Activated CD4-positive, alpha-beta T cell treated with anti-CD3 and anti-CD28 coated beads, Interleukin-2, Interleukin-4, amounts not matched to agents 100 ng/mL and 50 ng/mL, durations not matched to agents 16 hours and 8 hours (primary cell): ENCODE measurements around the gene VTI1B.
A peak's percentile ranks its signal among the peaks of the same experiment; 100 is the strongest.

Experiments used
- DNase-seq: peaks from one replicate; pipeline ENCODE4 v3.0.0-alpha.2; 2020; ENCODE audit warnings: low spot score

VTI1B gene

DNA sequence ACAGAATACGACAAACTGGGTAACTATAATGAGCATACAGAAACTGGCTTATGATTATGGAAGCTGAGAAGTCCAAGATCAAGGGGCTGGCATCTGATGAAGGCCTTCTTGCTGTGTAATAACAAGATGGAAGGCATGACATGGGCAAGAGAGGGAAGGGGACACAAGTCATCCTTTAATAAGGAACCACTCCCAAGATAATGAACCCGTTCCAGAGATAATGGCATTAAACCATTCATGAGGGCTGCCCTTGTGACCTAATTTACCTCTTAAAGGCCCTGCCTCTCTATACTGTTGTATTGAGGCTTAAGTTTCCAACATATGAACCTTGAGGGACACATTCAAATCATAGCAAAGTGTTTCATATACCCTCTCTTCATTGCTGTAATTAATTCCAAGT lies 4.6 kb upstream of the VTI1B start:
- no peak for DNase-seq

DNA sequence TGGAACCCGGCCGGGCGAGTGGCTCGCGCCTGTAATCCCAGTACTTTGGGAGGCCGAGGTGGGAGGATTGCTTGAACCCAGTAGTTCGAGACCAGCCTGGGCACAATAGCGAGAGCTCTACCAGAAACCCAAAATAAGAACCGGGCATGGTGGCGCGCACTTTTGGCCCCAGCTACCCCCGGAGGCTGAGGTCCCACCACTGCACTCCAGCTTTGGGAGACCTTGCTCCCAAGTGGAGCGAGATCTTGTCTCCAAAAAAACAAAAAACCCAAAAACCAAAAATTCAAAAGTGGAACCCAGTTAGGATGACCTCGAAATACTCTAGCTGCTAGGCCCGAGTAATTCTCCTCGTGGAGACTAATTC lies 769 bp upstream of the VTI1B start:
- no peak for DNase-seq

DNA sequence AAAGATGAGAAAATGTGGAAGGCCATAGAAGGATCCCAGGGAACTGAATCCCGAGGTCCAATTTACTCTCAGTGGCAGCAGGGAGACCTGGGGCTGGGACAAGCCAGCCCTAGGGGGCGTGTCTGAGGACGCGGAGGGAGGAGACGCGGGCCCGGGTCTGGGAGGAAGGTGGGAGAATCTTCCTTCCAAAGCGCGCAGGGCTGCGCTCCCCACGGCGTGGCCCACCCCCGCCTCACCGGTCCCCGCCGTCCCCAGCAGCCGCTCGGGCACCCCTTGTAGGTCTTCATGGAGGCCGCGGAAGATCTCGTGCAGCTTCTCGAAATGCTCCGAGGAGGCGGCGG lies 323 bp downstream of the VTI1B start:
- DNase-seq = peak; percentile 47

DNA sequence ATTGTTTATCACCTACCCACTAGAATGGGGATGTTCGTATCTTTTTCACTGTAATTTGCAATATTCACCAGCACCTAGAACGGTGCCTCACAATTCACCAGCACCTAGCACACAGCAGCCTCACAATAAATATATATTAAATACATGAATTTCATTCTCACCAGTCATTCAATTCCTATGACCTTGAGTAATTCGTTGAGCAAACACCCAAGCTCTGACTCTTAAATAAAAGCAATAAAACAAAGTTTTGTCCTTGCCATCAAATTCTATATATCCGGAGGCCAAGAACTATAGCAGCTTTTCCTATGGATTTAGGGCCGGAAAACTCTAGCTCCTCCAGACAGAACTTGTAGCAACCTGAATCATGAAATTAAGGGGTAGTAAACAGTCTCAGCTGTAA lies 981 bp downstream of the VTI1B start:
- no peak for DNase-seq

DNA sequence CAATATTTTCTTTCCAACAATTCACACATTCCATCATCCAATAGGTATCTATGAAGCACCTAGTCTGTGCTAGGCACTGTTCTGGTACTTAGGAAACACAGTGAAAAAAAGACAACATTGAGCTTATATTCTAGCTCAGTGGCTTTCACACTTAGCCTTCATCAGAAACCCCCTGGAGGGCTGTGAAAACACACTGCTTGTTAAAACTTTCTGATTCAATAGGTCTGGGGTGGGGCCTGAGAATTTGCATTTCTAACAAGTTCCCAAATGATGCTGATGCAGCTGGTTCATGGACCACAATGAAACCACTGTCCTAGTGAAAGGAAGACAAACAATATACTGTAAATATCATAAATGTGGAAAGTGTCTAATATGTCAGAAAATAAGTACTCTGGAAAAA lies 5.9 kb downstream of the VTI1B start:
- peak; percentile 48 for DNase-seq

DNA sequence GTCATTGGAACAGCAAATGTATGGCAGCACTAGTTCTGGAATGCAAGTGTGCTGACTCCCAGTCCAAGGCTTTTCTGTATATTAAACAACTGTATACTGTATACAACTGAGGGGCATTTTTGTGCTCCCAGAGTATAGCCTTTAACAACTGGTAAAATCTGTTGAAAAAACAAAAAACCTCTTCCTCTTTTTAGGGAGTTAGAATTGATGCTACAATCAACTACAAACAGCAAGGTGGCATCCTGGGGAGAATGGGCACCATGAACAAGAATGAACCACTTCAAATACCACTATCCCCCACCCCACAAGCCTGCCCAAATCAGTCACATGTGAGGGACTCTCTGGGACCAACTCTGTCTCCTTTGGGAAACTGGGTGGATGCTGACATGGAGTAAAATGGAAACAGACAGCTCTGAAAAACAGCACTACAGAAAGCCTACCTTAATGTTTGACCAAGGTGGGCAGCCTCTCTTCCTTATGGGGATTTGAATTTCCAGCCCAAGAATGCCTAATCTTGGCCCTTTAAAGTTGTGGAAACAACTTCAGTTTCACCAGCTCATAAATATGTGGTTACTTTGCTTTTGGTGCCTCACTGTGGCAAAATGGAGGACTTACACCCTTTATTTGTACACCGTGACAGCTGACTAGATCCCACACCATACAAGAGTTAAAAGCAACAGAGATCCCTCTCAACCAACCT lies 7.5 kb downstream of the VTI1B start:
- DNase-seq = peak; percentile 55

DNA sequence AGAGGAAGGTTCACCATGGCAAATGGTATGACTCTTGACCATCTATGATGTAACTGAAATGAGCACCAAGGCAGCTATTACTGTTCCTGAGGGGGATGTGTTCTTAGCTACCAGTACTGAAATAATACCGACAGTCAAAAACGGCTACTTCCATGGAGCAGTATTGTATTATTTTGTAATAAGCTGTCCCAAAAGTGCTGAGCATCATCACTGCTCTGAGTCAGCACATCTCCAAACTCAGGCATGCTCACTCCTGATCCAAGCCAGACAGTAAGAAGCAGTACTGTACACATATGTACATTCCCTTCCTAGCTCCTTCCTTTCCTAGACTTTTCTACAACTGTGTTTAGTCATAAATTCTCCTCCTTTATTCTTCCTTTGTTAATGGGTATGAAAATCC lies 8.6 kb downstream of the VTI1B start:
- DNase-seq = no peak

DNA sequence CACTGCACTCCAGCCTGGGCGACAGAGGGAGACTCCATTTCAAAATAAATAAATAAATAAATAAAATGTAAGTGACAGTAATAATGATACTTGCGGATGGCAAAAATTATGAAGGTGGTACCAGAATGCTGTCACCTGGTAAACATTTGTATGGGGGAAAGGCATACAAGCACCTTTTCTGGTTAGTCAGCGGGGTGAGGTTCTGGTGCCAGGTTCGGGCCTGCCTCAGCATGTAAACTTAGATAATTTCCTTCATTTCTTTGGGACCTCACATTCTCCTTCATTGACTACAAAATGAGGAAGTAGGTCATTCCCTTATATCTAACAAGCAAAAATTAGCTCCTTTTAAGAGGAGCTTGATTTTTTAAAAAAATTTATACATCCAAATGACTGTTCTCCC lies 10.8 kb downstream of the VTI1B start:
- no peak for DNase-seq

DNA sequence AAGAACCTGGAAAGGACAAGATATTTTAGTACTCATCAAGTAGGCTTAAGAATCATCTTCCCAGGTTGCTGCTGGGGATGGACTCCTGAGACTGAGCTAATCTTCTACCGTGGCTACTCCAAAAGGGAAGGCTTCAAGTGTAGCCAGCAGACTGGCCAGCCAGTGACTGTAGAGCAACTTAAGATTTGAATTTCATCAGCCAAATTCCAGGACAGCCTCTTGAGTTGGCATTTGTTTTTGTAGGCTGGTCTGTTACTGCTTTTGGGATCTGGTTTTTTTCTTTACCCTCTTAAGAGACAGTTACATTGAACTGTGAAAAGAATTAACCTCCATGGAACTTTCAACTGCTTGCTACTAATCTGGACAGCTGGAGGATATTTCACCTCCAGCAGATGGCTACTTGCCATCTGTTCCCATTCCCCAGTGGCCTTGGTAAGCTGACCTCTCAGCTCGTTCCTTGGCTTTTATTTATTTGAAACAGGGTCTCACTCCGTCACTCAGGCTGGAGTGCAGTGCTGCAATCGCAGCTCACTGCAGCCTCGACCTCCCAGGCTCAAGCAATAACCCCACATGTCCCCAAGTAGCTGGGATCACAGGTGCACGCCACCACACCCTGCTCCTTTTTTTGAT lies 20.7 kb downstream of the VTI1B start:
- DNase-seq = no peak

DNA sequence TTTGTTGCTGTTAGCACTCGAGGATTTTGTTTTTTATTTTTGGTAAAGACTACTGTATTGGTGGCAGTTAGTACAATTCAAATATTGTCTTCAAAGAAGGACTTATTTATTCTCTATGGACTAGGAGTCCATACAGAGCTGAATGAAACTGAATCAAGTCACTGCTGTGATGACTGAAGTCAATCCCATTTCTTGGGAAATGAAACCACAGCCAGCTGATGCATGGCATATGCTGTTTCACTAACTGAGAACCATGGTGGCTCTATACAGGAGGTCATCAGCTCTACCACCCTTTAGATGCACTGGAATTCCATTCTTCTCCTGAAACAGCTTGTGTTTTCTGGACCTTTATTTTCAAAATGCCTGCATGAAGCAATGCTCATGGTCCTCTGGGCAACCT lies 22.2 kb downstream of the VTI1B start:
- DNase-seq = no peak

DNA sequence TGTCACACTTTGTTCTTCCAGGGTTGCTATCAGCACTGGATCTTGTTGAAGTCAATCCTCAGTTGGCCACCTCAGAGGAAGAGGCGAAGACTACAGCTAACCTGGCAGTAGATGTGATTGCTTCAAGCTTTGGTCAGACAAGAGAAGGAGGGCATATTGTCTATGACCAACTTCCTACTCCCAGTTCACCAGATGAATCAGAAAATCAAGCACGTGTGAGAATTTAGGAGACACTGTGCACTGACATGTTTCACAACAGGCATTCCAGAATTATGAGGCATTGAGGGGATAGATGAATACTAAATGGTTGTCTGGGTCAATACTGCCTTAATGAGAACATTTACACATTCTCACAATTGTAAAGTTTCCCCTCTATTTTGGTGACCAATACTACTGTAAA lies 23.7 kb downstream of the VTI1B start:
- DNase-seq = no peak

DNA sequence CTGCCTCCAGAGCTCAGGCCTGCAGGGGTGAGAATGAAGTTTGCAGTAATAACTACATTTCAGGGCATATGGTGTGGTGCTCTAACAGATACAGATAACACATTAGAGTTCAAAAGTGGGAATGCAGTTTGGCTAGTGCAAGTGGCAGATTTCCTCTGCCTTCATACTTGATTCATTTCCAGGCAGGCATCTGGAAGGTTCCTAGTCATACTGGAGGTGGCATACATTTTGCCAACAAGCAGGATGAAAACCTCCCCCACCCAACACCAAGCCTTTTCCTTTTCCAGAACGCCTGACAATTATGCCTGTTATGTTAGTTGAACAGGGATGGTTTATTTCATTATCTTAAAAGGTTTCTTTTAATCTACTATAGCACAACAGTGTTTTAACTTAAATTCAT lies 24.3 kb downstream of the VTI1B start:
- DNase-seq = no peak

DNA sequence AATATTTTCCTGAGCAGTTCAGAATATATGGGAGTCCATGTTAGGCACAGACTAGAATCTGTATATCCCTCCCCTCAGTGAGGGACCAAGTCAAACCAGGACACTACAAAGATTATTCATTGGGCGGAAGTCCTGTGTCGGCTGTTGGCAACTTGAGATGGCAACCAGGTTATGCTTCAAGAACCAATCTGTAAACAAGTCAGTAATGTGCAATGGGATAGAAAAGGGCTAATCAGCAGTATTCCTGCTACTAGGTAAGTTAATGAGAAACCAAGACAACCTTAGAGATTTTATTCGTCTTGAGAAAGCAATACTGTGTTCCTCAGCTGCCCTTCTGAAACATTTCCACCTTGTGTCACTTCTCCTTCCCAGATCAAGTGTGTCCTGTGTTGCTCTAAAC lies 28.3 kb downstream of the VTI1B start:
- no peak for DNase-seq

DNA sequence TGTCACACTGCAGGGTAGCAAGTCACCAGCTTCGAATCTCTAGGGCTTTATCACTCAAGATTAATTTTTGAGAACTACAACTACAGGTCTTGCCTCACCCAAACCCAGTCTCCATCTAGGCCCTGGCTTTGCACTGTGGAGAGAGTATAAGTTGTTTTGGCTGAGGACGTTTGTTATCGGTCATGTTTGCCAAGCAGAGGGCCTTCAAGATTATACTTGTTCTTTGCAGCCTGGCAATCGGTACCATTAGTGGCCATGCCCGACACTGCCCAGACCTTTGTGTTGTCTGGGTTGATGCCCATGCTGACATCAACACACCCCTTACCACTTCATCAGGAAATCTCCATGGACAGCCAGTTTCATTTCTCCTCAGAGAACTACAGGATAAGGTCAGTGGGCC lies 29.0 kb downstream of the VTI1B start:
- no peak for DNase-seq

DNA sequence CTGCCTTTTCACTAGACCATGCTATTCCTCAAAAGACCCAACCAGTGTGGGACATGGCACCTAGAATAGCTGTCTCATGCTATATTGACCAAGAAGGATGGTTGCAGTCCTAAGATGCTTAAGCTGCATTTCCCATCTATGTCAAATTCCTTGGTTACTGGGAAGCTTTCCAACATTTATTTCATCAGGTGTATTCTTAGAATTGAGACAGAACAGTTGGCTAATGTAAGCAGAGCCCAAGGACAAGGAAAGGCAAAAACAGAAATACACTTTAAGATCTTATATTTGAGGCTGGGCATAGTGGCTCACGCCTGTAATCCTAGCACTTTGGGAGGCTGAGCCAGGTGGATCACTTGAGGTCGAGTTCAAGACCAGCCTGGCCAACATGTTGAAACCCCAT lies 30.0 kb downstream of the VTI1B start:
- DNase-seq = no peak

DNA sequence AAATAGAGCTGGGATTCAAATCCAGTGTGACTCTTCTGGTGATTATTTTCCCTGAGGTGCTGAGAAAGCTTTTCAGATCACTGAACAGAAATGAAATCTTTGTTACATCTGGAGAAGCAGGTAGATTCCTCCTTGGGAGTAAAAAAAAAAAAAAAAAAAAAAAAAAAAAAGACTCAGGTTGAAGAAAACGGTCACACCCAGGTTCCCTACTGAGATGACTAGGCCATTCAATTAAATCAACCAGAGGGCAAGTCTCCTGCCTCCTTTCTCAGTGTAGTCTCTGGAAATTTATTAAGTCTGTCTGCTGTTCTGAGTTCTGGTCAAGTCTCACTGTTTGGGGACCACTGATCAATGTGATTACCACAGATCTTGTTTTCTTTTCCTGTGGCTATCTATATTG lies 30.7 kb downstream of the VTI1B start:
- no peak for DNase-seq

DNA sequence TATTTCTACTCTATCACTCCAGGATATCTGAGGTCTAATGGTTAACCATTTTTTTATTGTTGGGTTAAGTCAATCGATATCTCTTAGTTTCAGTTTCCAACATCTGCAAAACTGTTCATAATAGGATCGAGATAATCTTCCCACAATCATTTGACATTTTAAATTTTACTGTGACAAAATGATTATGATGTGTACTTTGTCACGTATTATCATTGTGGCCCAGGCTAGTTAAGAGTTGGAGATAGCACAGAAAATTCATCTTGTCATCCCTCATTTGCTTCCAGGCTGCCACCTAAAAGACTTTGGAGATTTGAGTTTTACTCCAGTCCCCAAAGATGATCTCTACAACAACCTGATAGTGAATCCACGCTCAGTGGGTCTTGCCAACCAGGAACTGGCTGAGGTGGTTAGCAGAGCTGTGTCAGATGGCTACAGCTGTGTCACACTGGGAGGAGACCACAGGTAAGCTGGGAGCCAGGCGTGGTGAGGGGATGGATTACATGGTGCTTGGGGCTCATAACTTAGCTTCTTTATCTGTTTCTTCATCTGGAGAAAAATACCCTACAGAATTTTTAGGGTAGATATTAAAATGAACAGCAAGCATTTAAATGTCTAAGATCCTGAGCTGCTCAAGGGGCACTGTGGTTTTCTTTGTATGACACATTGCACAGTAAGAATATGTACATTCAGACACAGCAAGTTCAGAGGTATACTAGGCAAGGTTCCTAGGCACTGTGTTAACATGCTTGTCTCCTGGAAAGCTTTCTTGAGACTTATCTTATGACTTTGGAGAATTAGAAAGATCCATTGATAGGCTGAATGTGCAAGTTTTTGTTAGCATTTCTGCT lies 32.3 kb downstream of the VTI1B start:
- DNase-seq = peak; percentile 29

DNA sequence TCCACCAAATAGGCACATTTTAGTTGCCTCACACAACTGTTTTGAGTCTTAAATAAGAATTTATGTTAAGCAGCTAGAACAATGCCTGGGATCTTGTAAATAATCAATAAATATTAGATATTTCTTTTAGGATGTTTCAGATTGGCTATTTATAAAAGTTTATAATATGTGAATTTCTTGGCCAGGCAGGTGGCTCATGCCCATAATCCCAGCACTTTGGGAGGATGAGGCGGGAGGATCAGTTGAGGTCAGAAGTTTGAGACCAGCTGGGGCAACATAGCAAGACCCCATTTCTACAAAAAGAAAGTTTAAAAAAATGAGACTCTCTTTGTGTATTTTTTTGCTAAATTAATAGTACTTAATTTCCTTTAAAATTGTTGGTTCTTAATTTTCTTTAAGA lies 33.0 kb downstream of the VTI1B start:
- no peak for DNase-seq

DNA sequence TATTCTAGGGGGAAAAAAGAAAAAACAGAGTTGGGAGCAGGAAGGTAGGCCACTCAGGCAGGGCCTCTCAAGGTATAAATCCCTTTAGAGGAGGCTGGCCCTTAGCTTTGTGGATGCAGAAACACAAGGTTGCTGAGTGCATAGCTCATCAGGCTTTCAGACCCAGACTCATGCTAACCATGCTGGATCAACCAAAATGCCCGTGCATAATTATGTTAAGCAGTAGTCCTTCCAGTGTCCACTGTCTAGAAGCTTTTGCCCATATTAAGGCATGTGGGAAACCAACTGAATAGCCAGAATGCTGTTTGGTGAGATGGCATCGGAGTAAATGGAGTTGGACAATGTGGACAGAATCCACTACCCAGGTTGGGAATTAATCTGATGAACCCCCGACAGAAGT lies 35.8 kb downstream of the VTI1B start:
- no peak for DNase-seq

DNA sequence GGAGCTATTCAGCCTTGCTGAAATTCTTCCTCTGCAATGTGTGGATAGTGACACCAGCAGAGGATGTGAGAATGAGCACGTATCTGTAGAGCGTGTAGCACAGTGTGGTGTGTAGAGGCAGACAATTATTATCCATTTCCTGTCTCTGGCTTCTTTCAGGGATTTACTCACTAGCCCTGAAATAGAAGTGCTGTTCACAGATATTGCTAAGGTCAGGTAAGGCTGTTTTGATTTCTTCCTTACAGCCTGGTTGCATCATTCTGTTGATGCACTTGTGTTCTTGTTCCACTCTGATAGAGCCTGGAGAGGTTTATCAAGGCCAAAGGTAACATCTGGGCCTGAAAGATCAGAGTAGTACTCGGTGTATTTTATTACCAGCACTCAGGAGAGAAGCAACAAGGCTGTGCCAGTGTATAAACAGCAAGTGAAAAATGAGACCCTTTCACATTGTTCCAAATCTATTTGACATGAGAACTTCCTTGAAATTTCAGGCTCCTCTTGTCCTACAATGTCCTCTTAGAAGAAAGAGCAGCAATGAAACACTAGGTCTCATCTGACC lies 38.0 kb downstream of the VTI1B start:
- peak; percentile 4 for DNase-seq

DNA sequence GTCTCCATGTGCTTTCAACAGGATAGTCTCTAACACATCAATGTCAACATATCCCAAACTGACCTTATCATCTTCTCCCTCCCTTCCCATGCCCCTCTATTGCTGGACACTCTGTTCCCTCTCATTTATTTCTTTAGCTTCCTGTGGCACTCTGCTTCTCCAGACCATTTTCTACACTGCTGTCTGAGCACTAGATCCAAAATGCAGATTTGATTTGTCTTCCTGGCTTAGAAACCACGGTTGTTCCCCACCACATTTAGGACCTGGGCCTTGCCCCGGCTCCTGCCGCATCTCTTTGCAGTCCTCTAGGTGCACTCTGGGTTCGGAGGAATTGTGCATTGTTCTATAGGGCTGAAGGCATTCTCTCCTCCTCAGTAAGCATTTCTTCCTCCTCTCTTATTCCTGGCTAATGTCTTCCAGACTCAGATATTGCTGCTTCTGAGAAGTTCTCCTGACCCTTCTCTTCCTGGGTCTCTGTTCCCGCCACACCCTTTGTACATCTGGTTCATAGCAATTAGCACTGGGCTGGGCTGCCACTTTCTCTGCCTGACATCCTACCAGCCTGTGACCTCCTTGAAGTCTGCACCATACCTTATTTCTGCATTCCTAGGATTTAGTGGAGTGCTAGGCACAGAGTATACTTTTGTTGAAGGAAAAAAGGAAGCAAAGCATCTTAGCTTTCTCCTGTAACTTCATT lies 40.8 kb downstream of the VTI1B start:
- no peak for DNase-seq

DNA sequence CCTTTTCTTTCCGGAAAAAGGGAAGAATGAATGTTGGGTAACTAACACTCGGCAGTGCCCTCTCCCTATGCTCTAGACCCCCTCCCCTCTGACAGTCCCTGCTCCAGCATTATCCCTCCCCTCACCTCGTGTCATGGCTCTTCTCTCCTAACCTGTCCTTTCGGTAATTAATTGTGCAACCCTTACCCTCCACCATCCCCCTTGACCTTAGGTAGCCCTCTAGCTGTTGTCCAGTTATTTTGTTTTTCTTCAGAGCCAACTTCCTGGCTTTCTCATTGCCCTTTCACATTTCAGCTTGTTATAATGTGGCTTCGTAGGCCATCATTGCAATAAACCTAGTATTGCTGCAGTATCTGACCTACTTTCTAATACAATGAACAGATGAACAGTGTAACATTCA lies 43.5 kb downstream of the VTI1B start:
- DNase-seq = no peak

DNA sequence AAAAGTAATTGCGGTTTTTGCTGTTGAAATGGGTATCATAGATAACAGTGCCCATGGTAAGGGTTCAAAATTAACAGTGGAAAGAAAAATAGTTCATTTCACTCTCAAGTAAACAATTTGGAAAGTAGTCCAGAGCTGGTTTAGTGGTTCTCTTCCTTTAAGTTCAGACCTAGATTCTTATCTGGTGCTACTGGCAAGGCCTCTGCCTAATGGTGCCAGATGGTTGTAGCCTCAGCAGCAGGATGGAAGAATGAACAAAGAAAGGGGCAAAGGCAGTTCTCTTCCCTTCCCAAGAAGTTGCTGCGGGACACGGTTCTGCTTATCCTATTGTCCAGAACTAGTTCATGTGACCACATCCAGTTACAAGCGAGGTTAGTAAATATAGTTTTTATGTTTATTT lies 44.2 kb downstream of the VTI1B start:
- DNase-seq = no peak
